Thyroid gland (tissue), 4 donors: ENCODE measurements around the gene MYADML2.

ENCODE experiments used
- CTCF ChIP-seq, 6 experiments: fragments of 200-600 bp in 3 of 6; fragments of 450-650 bp in 3 of 6; sonication (generic) in 3 of 6; IDR thresholded peaks; one replicate each; pipeline ENCODE4 v1.5.1; 2016 to 2019; ENCODE audit warnings: antibody characterized with exemption in 6 of 6, mild to moderate bottlenecking in 2 of 6, inconsistent platforms in 1 of 6, moderate library complexity in 1 of 6
- POLR2A ChIP-seq, 2 donors: fragments of 450-650 bp; IDR thresholded peaks; one replicate each; pipeline ENCODE4 v1.6.1; 2017; ENCODE audit warnings: antibody characterized with exemption in 2 of 2, mild to moderate bottlenecking in 2 of 2, moderate library complexity in 1 of 2

- TF ChIP-seq CTCF (IDR thresholded peaks at IDR 0.05) (no peak), POLR2A (IDR thresholded peaks at IDR 0.05) (no peak)
These were observed 51.6 kb downstream of the MYADML2 start for GRCh38 chr17:81895400-81895799.
